Left ventricle myocardium superior (tissue), 1 donor: ENCODE results near the gene TMEM42. TPM values are rescaled to one million over a fixed set of nuclear protein-coding genes. Genes with fewer than 3 reads are reported as not detected.
"Not testable (repeated sequence)": the region's sequence is repeated elsewhere in the genome, so short reads cannot be mapped to it uniquely, and the experiment has no call there.

Experiments
- ATAC-seq: fragments of 200-7000 bp; cut with Tn5 transposase; one replicate; pipeline ENCODE4 v1.9.1; 2020; ENCODE audit warnings: mild to moderate bottlenecking, moderate library complexity
- DNase-seq: peaks from one replicate; pipeline ENCODE4 v3.0.0-alpha.2; 2020
- intact Hi-C: fragments of 100-400 bp; cut with micrococcal nuclease; formaldehyde crosslinking; loops from one replicate; pipeline ENCODE4 v1.11.0; 2022
- long read RNA-seq: library from polyadenylated mRNA; unstranded; transcript quantifications from one replicate; pipeline ENCODE4 v2.0.0, GENCODE V29; 2021
- total RNA-seq: library from RNA; stranded (reverse); fragmentation: NEBNext Ultra II Directional; extraction: Animal tissue kit (Norgen Biotek cat#: 25700); gene quantifications from one replicate; pipeline ENCODE4 v1.2.1, GENCODE V29; 2021
- donor health status: DM: no; HTN: yes; CAD: no; lungs with severe emphysema.

The TMEM42 gene
- total RNA-seq: 10.0 TPM
- long read RNA-seq, partial matches to known transcripts: 0 of 12 reads
- long read RNA-seq, other reads (novel, unspliced or antisense): 9 of 12 reads

DNA sequence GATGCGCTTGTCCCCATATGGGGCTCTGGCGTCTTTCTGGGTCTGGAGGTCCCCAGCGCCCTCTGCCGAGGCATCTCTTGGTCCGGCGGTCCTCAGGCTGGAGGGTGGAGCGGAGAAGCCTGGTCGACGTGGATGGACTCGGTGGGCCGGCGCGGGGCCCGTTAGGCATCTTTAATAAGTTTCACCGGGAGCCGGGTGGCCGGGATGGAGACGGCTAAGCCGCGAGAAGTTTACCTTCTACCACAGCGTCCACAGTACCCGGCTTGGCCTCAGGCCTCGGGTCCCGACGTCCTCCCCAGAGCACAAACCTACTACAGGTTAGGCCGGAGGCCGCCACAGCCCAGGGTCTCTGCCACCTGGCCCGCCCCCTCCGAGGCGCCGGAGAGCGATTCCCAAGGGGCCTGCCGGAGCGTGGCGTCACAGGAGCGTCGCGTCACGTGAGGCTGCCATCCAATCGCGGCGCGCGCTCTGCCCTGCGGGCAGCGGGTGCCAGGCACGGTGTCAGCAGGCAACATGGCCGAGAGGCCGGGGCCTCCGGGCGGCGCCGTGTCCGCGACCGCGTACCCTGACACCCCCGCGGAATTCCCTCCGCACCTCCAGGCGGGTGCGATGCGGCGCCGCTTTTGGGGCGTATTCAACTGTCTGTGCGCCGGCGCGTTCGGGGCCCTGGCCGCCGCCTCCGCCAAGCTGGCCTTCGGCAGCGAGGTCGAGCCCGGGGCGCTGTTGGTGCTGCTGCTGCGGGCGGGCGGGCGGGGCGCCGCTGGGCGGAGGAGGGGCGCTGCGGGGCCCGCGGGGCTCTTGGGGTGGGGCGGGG, at the start of gene TMEM42:
TSS of gene TMEM42 (plus strand) at position 501 of the 814 bp plus-strand sequence. CDS start at position 514, 13 bp downstream.
- peak; percentile 99 for ATAC-seq

DNA sequence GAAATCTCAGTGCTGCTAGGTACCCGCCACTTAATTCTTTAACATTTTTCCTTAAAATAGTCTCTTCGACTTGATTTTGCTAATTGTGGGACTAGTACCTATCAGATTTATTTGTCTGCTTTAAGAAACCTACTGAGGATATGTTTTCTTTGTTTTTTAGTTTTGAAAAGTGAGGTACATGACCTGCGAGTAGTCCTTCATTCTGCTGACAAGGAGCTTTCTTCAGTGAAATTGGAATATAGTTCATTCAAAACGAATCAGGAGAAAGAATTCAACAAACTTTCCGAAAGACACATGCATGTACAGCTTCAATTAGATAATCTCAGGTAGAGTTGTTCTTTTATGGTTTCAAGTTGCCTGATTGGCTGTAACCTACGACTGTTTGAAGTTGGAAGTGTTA, 47.0 kb upstream of the TMEM42 start:
- ATAC-seq (no peak), DNase-seq (no peak)
- intact Hi-C loops: no loop called here

More for the DNA sequence above, at the start of gene TMEM42:
- intact Hi-C loops: no loop called here
- peak; percentile 97 for DNase-seq

DNA sequence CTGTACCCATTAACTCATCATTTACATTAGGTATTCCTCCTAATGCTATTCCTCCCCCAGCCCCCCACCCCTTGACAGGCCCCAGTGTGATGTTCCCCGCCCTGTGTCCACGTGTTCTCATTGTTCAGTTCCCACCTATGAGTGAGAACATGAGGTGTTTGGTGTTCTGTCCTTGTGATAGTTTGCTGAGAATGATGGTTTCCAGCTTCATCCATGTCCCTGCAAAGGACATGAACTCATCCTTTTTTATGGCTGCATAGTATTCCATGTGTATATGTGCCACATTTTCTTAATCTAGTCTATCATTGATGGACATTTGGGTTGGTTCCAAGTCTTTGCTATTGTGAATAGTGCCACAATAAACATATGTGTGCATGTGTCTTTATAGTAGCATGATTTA, 45.4 kb upstream of the TMEM42 start:
- ATAC-seq, DNase-seq, intact Hi-C loops: not testable (repeated sequence)

DNA sequence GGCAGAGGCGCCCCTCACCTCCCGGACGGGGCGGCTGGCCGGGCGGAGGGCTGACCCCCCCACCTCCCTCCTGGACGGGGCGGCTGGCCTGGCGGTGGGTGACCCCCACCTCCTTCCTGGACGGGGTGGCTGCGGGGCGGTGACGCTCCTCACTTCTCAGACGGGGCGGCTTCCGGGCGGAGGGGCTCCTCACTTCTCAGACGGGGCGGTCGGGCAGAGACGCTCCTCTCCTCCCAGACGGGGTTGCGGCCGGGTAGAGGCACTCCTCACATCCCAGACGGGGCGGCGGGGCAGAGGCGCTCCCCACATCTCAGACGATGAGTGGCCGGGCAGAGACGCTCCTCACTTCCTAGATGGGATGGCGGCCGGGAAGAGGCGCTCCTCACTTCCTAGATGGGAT, 40.5 kb upstream of the TMEM42 start:
- DNase-seq, intact Hi-C loops, ATAC-seq: not testable (repeated sequence)

DNA sequence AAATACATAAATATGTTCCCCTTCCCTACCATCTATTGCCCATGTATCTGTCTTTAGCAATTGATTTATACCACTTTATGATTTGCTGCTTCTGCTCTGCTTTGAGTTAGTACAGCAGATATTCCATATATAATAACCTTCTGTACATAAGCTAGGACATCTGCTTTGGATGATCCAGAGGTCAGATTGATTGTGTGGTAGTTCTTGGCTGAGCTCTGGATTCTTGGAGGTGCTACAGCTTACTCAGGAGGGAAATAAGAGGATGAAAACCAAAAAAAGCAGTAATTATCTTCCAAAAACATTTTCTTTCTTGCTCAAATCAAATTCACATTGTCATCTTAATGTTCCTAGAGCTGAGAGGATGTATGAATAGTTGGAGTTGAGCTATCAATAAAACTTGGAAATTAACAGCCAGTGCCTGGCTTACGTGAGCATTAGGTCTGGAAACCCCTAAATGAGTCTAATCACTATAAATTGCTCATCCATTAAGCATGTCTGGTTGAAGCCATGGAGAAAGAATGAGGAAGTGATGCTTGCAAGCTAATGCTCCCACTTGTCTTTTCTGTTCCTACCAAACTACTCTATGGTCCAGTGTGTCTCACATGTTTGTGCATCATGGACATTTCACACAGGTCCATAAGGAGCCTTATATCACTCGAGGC, 36.3 kb upstream of the TMEM42 start:
- DNase-seq (no peak), ATAC-seq (no peak)
- intact Hi-C loops: no loop called here

DNA sequence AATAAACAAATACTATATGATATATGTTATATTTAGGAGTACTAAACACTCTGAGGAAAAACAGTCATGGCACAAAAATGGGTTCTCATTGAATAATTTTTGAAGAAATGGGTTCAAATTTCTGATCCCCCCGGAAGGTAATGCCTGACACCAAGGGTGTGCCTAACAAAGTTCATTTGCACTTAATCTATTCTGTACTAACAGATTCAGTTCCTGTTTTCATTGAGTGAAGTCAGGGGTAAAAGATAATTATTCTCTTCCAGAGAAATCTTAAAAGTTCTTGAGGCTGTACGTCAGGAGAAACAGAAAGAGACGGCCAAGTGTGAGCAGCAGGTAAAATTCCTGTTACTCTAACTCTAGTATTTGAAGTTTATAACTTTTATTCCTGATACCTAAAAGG, 34.5 kb upstream of the TMEM42 start:
- DNase-seq (no peak), ATAC-seq (no peak)
- intact Hi-C loops: no loop called here

DNA sequence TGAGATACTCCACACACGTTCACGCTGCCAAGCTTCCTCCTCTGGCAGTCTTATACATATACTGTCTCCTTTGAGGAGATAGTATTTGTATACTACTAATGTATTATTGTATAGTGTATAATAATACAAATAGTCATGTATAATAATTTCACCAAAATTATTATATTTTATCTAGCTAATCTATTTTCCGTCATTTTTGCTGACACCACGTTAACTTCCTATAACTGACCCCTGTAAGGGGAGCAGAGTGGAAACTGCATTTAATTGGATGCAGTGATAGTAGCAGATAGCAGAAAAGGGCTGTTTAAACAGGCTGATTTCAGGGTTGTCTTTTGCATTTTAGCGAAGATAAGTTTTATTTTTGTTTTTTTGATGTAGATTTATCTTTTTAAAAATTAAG, 30.5 kb upstream of the TMEM42 start:
- no peak for DNase-seq
- ATAC-seq: no peak
- intact Hi-C loops: no loop called here

DNA sequence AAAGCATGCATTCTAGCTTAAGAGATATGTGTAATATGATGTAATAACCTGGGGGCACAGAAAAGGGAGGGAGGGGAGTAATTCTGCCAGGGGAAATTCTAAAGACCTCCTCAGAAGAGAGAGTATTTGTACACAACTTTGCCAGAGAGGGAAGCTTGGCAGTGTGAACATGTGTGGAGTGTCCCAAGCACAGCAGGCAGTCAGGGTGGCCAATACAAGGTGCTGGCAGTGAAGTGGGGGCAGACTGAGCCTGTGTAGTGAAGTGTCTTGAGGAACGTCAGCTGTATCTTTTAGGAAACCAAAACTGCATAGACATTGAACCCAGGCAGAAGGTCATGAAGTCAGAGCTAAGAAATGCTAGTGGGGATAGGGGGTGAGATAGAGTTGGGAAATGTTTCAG, 29.7 kb upstream of the TMEM42 start:
- peak; percentile 39 for DNase-seq
- intact Hi-C loops: no loop called here
- ATAC-seq: peak; percentile 90

DNA sequence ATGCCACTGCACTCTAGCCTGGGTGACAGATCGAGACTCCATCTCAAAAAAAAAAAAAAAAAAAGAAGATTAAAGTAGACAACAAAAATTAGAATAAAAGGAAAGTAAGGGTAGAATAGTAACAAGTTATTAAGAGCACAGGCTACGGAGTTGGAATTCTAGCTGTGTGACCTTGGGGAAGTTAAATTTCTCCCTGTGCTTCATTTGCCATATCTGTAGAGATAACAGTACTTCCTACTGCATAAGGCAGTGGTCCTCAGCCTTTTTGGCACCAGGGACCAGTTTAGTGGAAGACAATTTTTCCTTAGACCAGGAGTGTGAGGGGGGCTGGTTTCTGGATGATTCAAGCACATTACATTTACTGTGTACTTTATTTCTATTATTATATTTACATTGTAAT, 28.7 kb upstream of the TMEM42 start:
- intact Hi-C loops: no loop called here
- ATAC-seq (peak; percentile 72), DNase-seq (no peak)

DNA sequence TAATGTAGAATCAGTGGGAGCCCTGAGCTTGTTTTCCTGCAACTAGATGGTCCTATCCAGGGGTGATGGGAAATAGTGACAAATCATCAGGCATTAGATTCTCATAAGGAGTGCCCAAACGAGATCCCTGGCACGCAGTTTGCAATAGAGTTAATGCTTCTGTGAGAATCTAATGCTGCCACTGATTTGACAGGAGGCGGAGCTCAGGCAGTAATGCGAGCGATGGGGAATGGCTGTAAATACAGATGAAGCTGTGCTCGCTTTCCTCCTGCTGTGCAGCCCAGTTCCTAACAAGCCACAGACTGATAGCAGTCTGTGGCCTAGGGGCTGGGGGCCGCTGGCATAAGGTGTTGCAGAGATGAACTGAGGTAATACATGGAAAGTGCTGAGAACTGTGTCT, 28.3 kb upstream of the TMEM42 start:
- ATAC-seq: peak; percentile 77
- peak; percentile 33 for DNase-seq
- intact Hi-C loops: no loop called here

DNA sequence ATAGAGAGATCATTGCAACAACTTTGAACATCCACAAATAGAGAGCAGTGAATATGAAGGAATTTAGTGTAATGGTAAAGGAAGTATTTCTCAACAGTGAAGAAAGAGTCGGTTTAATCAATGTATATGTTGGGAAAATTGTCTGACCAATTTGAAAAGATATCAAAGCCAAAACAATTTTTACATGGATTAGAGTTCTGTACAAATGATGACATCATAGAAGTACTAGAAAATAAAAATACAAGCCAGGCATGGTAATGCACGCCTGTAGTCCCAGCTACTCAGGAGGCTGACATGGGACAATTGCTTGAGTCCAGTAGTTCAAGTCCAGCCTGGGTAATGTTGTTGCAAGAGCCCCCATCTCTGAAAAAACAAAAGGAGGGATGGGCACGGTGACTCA, 26.0 kb upstream of the TMEM42 start:
- intact Hi-C loops: no loop called here
- DNase-seq (no peak), ATAC-seq (no peak)

DNA sequence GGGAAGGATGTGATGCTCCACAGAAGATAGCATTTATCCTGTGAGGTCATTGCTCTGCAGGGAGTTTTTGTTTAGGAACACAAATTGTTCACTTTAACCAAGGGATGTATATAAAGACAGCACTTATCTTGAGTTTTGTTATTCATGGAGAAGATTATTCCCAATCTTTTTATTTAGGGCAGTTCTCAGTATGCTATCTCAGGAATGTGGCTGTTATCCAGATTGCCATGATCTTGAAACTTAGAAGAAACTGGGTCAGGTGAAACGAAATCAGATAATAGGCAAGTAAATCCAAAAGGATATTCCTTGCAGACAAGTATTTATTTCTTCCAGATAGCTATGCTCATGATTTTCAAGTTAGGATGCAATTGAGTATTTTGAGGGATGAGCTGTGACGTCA, 19.3 kb upstream of the TMEM42 start:
- ATAC-seq (no peak), DNase-seq (no peak)
- intact Hi-C loops: no loop called here

DNA sequence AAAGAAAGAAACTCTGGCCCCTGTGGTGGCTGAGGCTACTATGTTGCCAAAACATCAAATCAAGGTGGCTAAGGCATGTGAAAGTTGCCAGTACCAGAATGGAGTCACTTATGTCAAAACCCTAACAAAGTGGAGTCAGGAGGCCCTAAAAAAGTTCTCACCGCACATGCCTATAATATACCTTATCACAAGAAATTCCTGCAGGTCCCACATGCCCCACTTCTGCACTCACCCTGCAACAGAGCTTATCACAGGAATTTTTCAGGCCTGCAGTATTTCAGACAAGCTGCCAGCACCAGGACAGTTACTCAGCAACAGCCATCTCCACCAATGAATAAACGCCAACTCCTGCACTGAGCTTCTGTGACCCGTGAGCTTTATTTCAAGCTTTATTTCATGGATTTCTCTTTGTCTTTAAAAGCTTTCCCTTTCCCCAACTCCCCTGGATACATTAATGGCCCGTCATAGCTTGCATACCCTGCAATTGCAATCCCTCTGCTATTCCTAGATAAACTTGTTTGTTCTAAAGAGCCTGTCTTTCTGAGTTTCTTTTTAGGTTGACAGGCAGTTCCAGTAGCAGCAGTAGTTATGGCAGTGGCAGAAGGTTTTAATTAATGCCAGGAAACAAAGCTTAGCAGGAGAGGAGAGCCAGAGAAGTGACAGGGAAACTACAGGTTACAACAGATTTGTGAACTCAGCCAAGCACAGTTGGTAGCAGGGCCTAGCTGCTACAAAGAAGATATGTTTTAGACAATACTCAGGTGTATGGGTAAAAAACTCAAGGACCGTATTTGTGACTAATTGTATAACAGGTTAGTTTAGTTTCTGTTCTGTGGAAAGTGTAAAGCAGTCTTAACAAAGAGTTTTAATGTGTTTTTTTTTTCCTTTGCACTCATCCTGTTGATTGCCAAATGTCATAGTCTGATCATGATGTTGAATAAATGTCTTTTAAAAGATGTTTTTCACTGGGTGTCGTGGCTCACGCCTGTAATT, 15.9 kb upstream of the TMEM42 start:
- peak; percentile 63 for DNase-seq
- ATAC-seq: peak; percentile 99
- intact Hi-C loops: no loop called here

DNA sequence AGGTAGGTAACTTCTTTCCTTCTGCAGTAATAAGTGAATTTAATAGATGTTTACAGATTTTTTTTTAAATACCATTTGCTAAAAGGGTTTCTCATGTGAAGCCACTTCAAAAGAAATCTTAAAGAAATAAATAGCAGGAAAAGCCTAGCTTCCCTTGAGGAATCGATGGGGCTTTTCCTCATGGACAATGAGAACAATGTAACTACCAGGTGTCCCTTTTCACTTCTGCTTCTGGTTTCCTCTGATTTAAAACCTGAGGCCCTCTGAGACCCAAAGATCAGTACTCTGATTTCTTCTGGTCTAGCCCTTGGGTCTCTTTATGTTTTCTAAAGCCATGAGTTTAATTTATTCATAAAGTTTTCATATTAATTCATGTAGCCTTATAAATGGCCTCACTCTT, 13.1 kb upstream of the TMEM42 start:
- DNase-seq: no peak
- no peak for ATAC-seq
- intact Hi-C loops: no loop called here

DNA sequence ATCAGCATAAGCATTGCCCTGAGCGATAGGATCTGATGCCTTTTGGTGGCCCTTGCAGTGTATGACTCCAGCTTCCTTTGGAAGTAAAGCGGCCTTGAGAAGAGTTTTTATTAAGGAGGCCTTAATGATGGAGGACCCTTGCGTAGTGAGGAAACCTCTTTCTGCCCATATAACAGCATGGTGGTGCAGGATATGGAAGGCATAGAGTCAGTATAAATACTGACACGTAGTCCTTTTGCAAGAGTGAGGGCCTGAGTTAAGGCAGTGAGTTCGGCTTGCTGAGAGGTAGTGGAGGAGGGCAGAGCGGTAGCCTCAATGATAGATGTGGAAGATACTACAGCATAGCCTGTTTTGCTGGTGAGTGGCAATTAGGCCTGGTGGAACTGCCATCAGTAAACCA, 5.0 kb upstream of the TMEM42 start:
- ATAC-seq, intact Hi-C loops: not testable (repeated sequence)

DNA sequence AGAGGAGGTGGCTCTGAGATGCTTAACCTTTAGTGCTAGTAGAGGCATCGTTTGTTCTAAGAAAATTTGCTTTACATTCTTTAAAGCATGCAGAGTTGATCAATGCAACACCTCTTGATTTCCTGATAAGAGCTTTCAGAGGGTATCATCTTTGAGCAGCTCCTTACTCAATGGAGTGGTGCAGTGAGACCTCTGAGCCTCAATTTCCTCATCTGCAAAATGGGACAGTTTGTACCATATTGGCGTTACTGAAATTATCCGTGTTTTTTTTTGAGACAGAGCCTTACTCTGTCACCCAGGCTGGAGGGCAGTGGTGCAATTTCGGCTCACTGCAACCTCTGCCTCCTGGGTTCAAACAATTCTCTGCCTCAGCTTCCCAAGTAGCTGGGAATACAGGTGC, 1.6 kb upstream of the TMEM42 start:
- intact Hi-C loops: no loop called here
- DNase-seq (no peak), ATAC-seq (no peak)

More for the DNA sequence above, 5.0 kb upstream of the TMEM42 start:
- DNase-seq: not testable (repeated sequence)

DNA sequence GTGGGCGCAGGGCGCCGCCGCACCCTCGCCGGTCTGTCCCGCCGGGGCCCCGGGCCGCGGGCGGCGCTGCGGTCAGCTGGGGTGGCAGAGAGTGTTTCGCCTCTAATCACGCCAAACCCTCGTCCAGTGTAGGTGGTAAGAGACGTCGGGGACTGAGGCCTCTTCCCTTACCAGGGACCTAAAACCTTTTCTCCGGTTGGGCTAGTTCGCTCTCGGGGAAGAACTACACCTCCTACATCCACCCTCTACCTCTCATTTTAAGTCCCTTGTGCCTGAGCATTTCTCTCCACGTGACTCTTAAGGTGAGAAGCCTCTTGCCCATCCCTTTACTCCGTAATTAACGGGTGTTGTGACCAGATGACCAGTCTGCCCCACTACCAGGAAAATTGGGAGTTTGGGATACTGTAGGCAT, 520 bp downstream of the TMEM42 start:
- DNase-seq: no peak
- intact Hi-C loops: no loop called here
- ATAC-seq: no peak

DNA sequence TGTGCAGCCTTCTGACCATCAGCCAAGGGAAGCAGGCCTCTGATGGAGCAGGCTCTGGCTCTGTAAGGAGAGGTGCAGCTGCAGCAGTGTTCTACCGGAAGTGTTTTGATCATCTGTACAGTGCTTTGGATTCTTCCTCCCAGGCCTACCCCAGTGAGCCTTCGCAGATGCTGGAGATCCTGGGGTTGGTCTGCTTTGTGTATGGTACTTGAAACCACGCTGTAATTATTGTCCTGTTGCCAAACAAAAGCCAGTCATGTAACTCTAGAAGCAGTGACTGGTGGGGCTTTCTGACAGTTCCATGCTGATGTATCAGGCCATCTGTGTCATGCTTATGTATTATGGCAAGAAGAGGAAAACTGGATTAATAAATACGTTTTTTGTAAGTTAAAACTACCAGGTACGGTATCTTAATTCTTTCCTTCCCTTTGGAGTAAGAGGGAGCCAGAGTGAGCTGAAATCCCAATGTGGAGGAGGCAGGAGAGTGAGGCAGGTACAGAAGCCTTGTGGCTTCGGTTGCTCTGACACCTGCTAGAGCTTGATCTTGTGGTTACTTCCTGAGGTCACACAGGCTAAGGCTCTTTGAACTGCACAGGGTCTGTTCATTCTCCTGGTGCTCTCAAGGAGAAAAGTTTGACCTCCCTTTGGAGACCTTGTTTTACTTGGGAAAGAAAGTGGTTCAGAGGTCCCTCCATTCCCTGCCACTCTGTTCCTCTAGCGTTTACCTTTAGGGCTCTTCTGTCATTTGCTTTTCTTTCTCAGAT, 3.7 kb downstream of the TMEM42 start:
- intact Hi-C loops: no loop called here
- DNase-seq (no peak), ATAC-seq (no peak)
